H9 (cell line): ENCODE results near the gene WNT8B. TPM values are rescaled to one million over a fixed set of nuclear protein-coding genes. Genes with fewer than 3 reads are reported as not detected.

Experiments
- DNase-seq: peaks from one replicate; pipeline ENCODE4 v3.0.0-alpha.2; 2017
- H2AFZ ChIP-seq: one replicate; pipeline ENCODE4 v1.6.1; 2013; ENCODE audit warnings: mild to moderate bottlenecking, low read length, control low read depth, moderate library complexity
- H2AK5ac ChIP-seq: 2 replicates; pipeline ENCODE4 v1.6.1; 2013; ENCODE audit warnings: low read length, control low read depth, mixed read lengths; ENCODE audit not compliant: insufficient read length
- H2BK120ac ChIP-seq: one replicate; pipeline ENCODE4 v1.6.1; 2013; ENCODE audit warnings: low read depth, mild to moderate bottlenecking, low read length, control low read depth, inconsistent platforms; ENCODE audit not compliant: poor library complexity, severe bottlenecking
- H2BK12ac ChIP-seq: 2 replicates; pipeline ENCODE4 v1.6.1; 2013; ENCODE audit warnings: low read length, control low read depth, mixed read lengths, low read depth; ENCODE audit not compliant: insufficient read length
- H2BK15ac ChIP-seq: 2 replicates; pipeline ENCODE4 v1.6.1; 2013; ENCODE audit warnings: low read depth, low read length, control low read depth
- H2BK20ac ChIP-seq: one replicate; pipeline ENCODE4 v1.6.1; 2013; ENCODE audit warnings: low read depth, mild to moderate bottlenecking, low read length, control low read depth, inconsistent platforms; ENCODE audit not compliant: poor library complexity, severe bottlenecking
- H2BK5ac ChIP-seq: 2 replicates; pipeline ENCODE4 v1.6.1; 2013; ENCODE audit warnings: low read length, control low read depth, mixed read lengths; ENCODE audit not compliant: insufficient read length
- H3K14ac ChIP-seq: 2 replicates; pipeline ENCODE4 v1.6.1; 2013; ENCODE audit warnings: low read length, control low read depth; ENCODE audit not compliant: insufficient read depth
- H3K18ac ChIP-seq: 2 replicates; pipeline ENCODE4 v1.6.1; 2013; ENCODE audit warnings: low read depth, mild to moderate bottlenecking, mixed read lengths, low read length, control low read depth; ENCODE audit not compliant: insufficient read length
- H3K23ac ChIP-seq: 2 replicates; pipeline ENCODE4 v1.6.1; 2013; ENCODE audit warnings: low read length, control low read depth, mixed read lengths, low read depth; ENCODE audit not compliant: insufficient read length
- H3K23me2 ChIP-seq: 2 replicates; pipeline ENCODE4 v1.6.1; 2013; ENCODE audit warnings: low read depth, mild to moderate bottlenecking, mixed read lengths, low read length, control low read depth; ENCODE audit not compliant: insufficient read length, poor library complexity, severe bottlenecking
- H3K27ac ChIP-seq: 2 replicates; pipeline ENCODE4 v1.5.1; 2013; ENCODE audit warnings: low read length, control low read depth, mixed read lengths, low read depth; ENCODE audit not compliant: insufficient read length
- H3K27me3 ChIP-seq: 2 replicates; pipeline ENCODE4 v1.6.1; 2013; ENCODE audit warnings: low read length, control low read depth, inconsistent platforms; ENCODE audit not compliant: insufficient read depth
- H3K4ac ChIP-seq: 2 replicates; pipeline ENCODE4 v1.6.1; 2013; ENCODE audit warnings: low read depth, mild to moderate bottlenecking, control low read depth, inconsistent platforms, low read length, moderate library complexity
- H3K4me1 ChIP-seq: 2 replicates; pipeline ENCODE4 v1.6.1; 2013; ENCODE audit warnings: low read length, control low read depth, inconsistent platforms; ENCODE audit not compliant: insufficient read depth
- H3K4me2 ChIP-seq: 2 replicates; pipeline ENCODE4 v1.6.1; 2013; ENCODE audit warnings: low read length, control low read depth, mixed read lengths; ENCODE audit not compliant: insufficient read length, insufficient read depth
- H3K56ac ChIP-seq: 2 replicates; pipeline ENCODE4 v1.6.1; 2013; ENCODE audit warnings: low read depth, mild to moderate bottlenecking, mixed read lengths, low read length, control low read depth; ENCODE audit not compliant: insufficient read length
- H3K79me1 ChIP-seq: 2 replicates; pipeline ENCODE4 v1.6.1; 2013; ENCODE audit warnings: low read depth, mild to moderate bottlenecking, moderate library complexity, low read length, control low read depth, inconsistent platforms; ENCODE audit not compliant: insufficient read depth, poor library complexity, severe bottlenecking
- H3K79me2 ChIP-seq: 2 replicates; pipeline ENCODE4 v1.6.1; 2013; ENCODE audit warnings: low read length, control low read depth, inconsistent platforms; ENCODE audit not compliant: insufficient read depth
- H3K9ac ChIP-seq: 2 replicates; pipeline ENCODE4 v1.6.1; 2013; ENCODE audit warnings: low read length, control low read depth, mixed read lengths; ENCODE audit not compliant: insufficient read length; ENCODE audit errors: extremely low read depth
- H3K9me3 ChIP-seq: one replicate; pipeline ENCODE4 v1.6.1; 2013; ENCODE audit warnings: low read depth, low read length, inconsistent platforms; ENCODE audit not compliant: control insufficient read depth
- H3T11ph ChIP-seq: one replicate; pipeline ENCODE4 v1.6.1; 2013; ENCODE audit warnings: mild to moderate bottlenecking, low read length, control low read depth, inconsistent platforms
- H4K20me1 ChIP-seq: one replicate; pipeline ENCODE4 v1.6.1; 2013; ENCODE audit not compliant: control insufficient read depth, insufficient read length, insufficient read depth
- H4K5ac ChIP-seq: 2 replicates; pipeline ENCODE4 v1.6.1; 2013; ENCODE audit warnings: low read depth, mild to moderate bottlenecking, mixed read lengths, low read length, control low read depth; ENCODE audit not compliant: insufficient read length
- H4K8ac ChIP-seq: replicated peaks from 2 replicates; pipeline ENCODE4 v1.6.1; 2013; ENCODE audit warnings: low read length, control low read depth, mixed read lengths, low read depth; ENCODE audit not compliant: insufficient read length
- H4K91ac ChIP-seq: 2 replicates; pipeline ENCODE4 v1.6.1; 2013; ENCODE audit warnings: low read depth, mild to moderate bottlenecking, moderate library complexity, mixed read lengths, low read length, control low read depth; ENCODE audit not compliant: insufficient read length
- H3K27ac Mint-ChIP-seq, 3 experiments: 2 replicates in 2 of 3; 3 replicates in 1 of 3; pipeline ENCODE4 v1.8.0; 2020 to 2021; ENCODE audit warnings: mixed read lengths in 3 of 3, mild to moderate bottlenecking in 1 of 3, moderate library complexity in 1 of 3
- H3K27me3 Mint-ChIP-seq: 2 replicates; pipeline ENCODE4 v1.8.0; 2021; ENCODE audit warnings: low read depth, mild to moderate bottlenecking, moderate library complexity, mixed read lengths
- H3K36me3 Mint-ChIP-seq, 3 experiments: 2 replicates in 2 of 3; 3 replicates in 1 of 3; pipeline ENCODE4 v1.8.0; 2020 to 2021; ENCODE audit warnings: low read depth in 3 of 3, mixed read lengths in 3 of 3; ENCODE audit not compliant: insufficient read depth in 1 of 3
- H3K4me1 Mint-ChIP-seq, 2 experiments: 2 replicates each; pipeline ENCODE4 v1.8.0; 2020; ENCODE audit warnings: mixed read lengths in 2 of 2
- H3K4me3 Mint-ChIP-seq, 2 experiments: 2 replicates in 1 of 2; 3 replicates in 1 of 2; pipeline ENCODE4 v1.8.0; 2020 to 2021; ENCODE audit warnings: mild to moderate bottlenecking in 2 of 2, mixed read lengths in 2 of 2, moderate library complexity in 1 of 2
- H3K9me3 Mint-ChIP-seq, 2 experiments: 2 replicates in 1 of 2; 3 replicates in 1 of 2; pipeline ENCODE4 v1.8.0; 2020; ENCODE audit warnings: mild to moderate bottlenecking in 2 of 2, mixed read lengths in 2 of 2, moderate library complexity in 1 of 2
- CTCF ChIP-seq: fragments of 200-600 bp; sonication (generic); conservative IDR thresholded peaks from 3 replicates; pipeline ENCODE4 v1.8.0; 2021; ENCODE audit warnings: antibody characterized with exemption, mild to moderate bottlenecking
- WGBS: extraction: QIAGEN DNeasy Blood & Tissue Kit; methylation state at CpG from one replicate; pipeline ENCODE4 v1.1.7; 2013; ENCODE audit warnings: missing lambda C conversion rate, low lambda C conversion rate, mixed read lengths; ENCODE audit not compliant: insufficient read length; ENCODE audit errors: extremely low coverage; 5-methylcytosine and 5-hydroxymethylcytosine counted together
- total RNA-seq: library from RNA; stranded (reverse); gene quantifications from 2 replicates; pipeline ENCODE4 v1.2.1, GENCODE V29; 2021

The WNT8B gene
- total RNA-seq, 1 experiment from 2014 or later: not detected

GRCh38 chr10:100502926-100503494 lies 40.2 kb downstream of the WNT8B start:
- Histone ChIP-seq H2BK5ac (no peak overlapping the region), H2AFZ (no peak overlapping the region), H4K20me1 (no peaks in the 10 kb centered on the region), H4K91ac (no peak overlapping the region), H2AK5ac (no peak overlapping the region), H3K14ac (no peak overlapping the region), H3K27me3 (no peaks in the 10 kb centered on the region), H4K5ac (no peak overlapping the region), H3K23me2 (no peaks in the 10 kb centered on the region), H2BK15ac (no peak overlapping the region), H3K4ac (no peak overlapping the region), H3K18ac (no peak overlapping the region), H3K27ac (no peak overlapping the region), H3K9me3 (no peaks in the 10 kb centered on the region), H3K79me2 (no peaks in the 10 kb centered on the region), H3K4me2 (no peak overlapping the region), H2BK120ac (no peak overlapping the region), H3K56ac (no peak overlapping the region), H3K23ac (no peak overlapping the region), H3K9ac (no peak overlapping the region), H4K8ac (no peak overlapping the region), H2BK20ac (no peak overlapping the region), H2BK12ac (no peak overlapping the region), H3T11ph (no peak overlapping the region), H3K4me1 (no peaks in the 10 kb centered on the region), H3K79me1 (no peaks in the 10 kb centered on the region)
- Mint-ChIP-seq H3K4me1 (no peaks in the 10 kb centered on the region), H3K4me3 (no peak overlapping the region), H3K9me3 (no peaks in the 10 kb centered on the region), H3K27me3 (peaks cover 75% of the 10 kb centered on the region), H3K36me3 (peaks cover 0 to 11% (median 0%) of the 10 kb centered on the region in 3 experiments; a peak in 2 of 7 replicates), H3K27ac (no peak overlapping the region)
- no peak for DNase-seq
- no peak for TF ChIP-seq CTCF
- WGBS: no CpG with 5 or more reads among the region's 1 CpG
